Measurements from ENCODE around the gene CNOT4.
"Not testable (repeated sequence)": the region's sequence is repeated elsewhere in the genome, so short reads cannot be mapped to it uniquely, and the experiment has no call there.

The CNOT4 gene

GRCh38 chr7:135320953-135321352 is 188.9 kb downstream of the CNOT4 start:
- not testable (repeated sequence) for DNase-seq

GRCh38 chr7:135320268-135320667 is 189.6 kb downstream of the CNOT4 start:
- peak; percentile 57 for DNase-seq

- DNase-seq, result no peak
Measured at GRCh38 chr7:135317676-135318325, 192.1 kb downstream of the CNOT4 start.

GRCh38 chr7:135316648-135317313 is 193.1 kb downstream of the CNOT4 start:
- DNase-seq, result no peak

- no peak for DNase-seq
Measured at GRCh38 chr7:135313971-135314370, 195.9 kb downstream of the CNOT4 start.

Data from midbrain (tissue), 1 donor.